HCT116 (cell line): ENCODE measurements around the gene CNPY1.

Experiments used
- EZH2 ChIP-seq: fragments of 200-600 bp; sonication (generic); IDR thresholded peaks from 2 replicates; pipeline ENCODE4 v1.6.1; 2017; ENCODE audit warnings: antibody characterized with exemption, mixed run types
- EZH2phosphoT487 ChIP-seq: fragments of 200-600 bp; IDR thresholded peaks from 2 replicates; pipeline ENCODE4 v1.6.1; 2018; ENCODE audit warnings: antibody characterized with exemption, borderline replicate concordance
- FOSL1 ChIP-seq: IDR thresholded peaks from 2 replicates; pipeline ENCODE4 v1.6.1; 2012; ENCODE audit warnings: low read depth
- MAX ChIP-seq: IDR thresholded peaks from 2 replicates; pipeline ENCODE4 v1.6.1; 2012
- POLR2A ChIP-seq: IDR thresholded peaks from 2 replicates; pipeline ENCODE4 v1.7.0; 2011; ENCODE audit warnings: borderline replicate concordance; ENCODE audit not compliant: insufficient read depth, insufficient read length; ENCODE audit errors: extremely low read depth
- POLR2AphosphoS5 ChIP-seq: IDR thresholded peaks from 2 replicates; pipeline ENCODE4 v1.6.1; 2011; ENCODE audit warnings: mild to moderate bottlenecking, low read depth, low read length, moderate library complexity
- RAD21 ChIP-seq: IDR thresholded peaks from 2 replicates; pipeline ENCODE4 v1.6.1; 2012; ENCODE audit warnings: low read depth, mild to moderate bottlenecking
- SP1 ChIP-seq: IDR thresholded peaks from 2 replicates; pipeline ENCODE4 v1.6.1; 2012; ENCODE audit warnings: low read depth
- SRF ChIP-seq: IDR thresholded peaks from 2 replicates; pipeline ENCODE4 v1.6.1; 2012; ENCODE audit warnings: low read depth
- TCF7L2 ChIP-seq: IDR thresholded peaks from 2 replicates; pipeline ENCODE4 v1.7.0; 2011; ENCODE audit warnings: borderline replicate concordance, inconsistent platforms; ENCODE audit not compliant: insufficient read depth, insufficient read length; ENCODE audit errors: extremely low read depth
- YY1 ChIP-seq: IDR thresholded peaks from 2 replicates; pipeline ENCODE4 v1.6.1; 2011; ENCODE audit warnings: low read length, low read depth, moderate library complexity, mild to moderate bottlenecking; ENCODE audit not compliant: insufficient replicate concordance; ENCODE audit errors: extremely low read depth
- ZNF274 ChIP-seq: fragments of 200-500 bp; sonication (Bioruptor generic); IDR thresholded peaks from 2 replicates; pipeline ENCODE4 v1.6.1; 2014; ENCODE audit warnings: mild to moderate bottlenecking, low read depth, low read length, inconsistent platforms
- TF ChIP-seq, protein P1 (sequence below), 3 experiments: fragments of 200-600 bp in 1 of 3; sonication (generic) in 1 of 3; IDR thresholded peaks in 2 of 3; conservative IDR thresholded peaks in 1 of 3; 2 replicates each; pipeline ENCODE4 v1.5.1; 2012 to 2017; ENCODE audit warnings: low read depth in 2 of 3, low read length in 2 of 3, antibody characterized with exemption in 1 of 3, borderline replicate concordance in 1 of 3, control low read depth in 1 of 3, mild to moderate bottlenecking in 1 of 3, mixed read lengths in 1 of 3, mixed run types in 1 of 3, moderate library complexity in 1 of 3; ENCODE audit not compliant: insufficient read depth in 1 of 3
- TF ChIP-seq, protein P2 (sequence below): IDR thresholded peaks from 2 replicates; pipeline ENCODE4 v1.6.1; 2012; ENCODE audit warnings: low read depth

- no peak for TF ChIP-seq MAX
- TF ChIP-seq, protein P1, sequence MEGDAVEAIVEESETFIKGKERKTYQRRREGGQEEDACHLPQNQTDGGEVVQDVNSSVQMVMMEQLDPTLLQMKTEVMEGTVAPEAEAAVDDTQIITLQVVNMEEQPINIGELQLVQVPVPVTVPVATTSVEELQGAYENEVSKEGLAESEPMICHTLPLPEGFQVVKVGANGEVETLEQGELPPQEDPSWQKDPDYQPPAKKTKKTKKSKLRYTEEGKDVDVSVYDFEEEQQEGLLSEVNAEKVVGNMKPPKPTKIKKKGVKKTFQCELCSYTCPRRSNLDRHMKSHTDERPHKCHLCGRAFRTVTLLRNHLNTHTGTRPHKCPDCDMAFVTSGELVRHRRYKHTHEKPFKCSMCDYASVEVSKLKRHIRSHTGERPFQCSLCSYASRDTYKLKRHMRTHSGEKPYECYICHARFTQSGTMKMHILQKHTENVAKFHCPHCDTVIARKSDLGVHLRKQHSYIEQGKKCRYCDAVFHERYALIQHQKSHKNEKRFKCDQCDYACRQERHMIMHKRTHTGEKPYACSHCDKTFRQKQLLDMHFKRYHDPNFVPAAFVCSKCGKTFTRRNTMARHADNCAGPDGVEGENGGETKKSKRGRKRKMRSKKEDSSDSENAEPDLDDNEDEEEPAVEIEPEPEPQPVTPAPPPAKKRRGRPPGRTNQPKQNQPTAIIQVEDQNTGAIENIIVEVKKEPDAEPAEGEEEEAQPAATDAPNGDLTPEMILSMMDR (IDR thresholded peaks at IDR 0.05 in 2 of 3, conservative IDR thresholded peaks at IDR 0.05 in 1 of 3; ENCODE audit: borderline replicate concordance in 1 of 3, insufficient read depth in 1 of 3, low read depth in 2 of 3, low read length in 2 of 3) = no peak
- TF ChIP-seq, protein P2, sequence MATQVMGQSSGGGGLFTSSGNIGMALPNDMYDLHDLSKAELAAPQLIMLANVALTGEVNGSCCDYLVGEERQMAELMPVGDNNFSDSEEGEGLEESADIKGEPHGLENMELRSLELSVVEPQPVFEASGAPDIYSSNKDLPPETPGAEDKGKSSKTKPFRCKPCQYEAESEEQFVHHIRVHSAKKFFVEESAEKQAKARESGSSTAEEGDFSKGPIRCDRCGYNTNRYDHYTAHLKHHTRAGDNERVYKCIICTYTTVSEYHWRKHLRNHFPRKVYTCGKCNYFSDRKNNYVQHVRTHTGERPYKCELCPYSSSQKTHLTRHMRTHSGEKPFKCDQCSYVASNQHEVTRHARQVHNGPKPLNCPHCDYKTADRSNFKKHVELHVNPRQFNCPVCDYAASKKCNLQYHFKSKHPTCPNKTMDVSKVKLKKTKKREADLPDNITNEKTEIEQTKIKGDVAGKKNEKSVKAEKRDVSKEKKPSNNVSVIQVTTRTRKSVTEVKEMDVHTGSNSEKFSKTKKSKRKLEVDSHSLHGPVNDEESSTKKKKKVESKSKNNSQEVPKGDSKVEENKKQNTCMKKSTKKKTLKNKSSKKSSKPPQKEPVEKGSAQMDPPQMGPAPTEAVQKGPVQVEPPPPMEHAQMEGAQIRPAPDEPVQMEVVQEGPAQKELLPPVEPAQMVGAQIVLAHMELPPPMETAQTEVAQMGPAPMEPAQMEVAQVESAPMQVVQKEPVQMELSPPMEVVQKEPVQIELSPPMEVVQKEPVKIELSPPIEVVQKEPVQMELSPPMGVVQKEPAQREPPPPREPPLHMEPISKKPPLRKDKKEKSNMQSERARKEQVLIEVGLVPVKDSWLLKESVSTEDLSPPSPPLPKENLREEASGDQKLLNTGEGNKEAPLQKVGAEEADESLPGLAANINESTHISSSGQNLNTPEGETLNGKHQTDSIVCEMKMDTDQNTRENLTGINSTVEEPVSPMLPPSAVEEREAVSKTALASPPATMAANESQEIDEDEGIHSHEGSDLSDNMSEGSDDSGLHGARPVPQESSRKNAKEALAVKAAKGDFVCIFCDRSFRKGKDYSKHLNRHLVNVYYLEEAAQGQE = no peak
- no peak for TF ChIP-seq YY1
- no peak for TF ChIP-seq EZH2phosphoT487
- no peak for TF ChIP-seq TCF7L2
- no peak for TF ChIP-seq POLR2AphosphoS5
- TF ChIP-seq RAD21 = no peak
- TF ChIP-seq FOSL1 = no peak
- no peak for TF ChIP-seq EZH2
- TF ChIP-seq SRF = no peak
- no peak for TF ChIP-seq POLR2A
- no peak for TF ChIP-seq ZNF274
- TF ChIP-seq SP1 = no peak
Observed at GRCh38 chr7:155460926-155461613, 85.3 kb downstream of the CNPY1 start.
